H9 (cell line): Measurements from ENCODE around the gene OVCH2. TPM values are rescaled to one million over a fixed set of nuclear protein-coding genes. Genes with fewer than 3 reads are reported as not detected.
A peak's percentile ranks its signal among the peaks of the same experiment; 100 is the strongest.

Experiments
- DNase-seq: peaks from one replicate; pipeline ENCODE4 v3.0.0-alpha.2; 2017
- H2AFZ ChIP-seq: one replicate; pipeline ENCODE4 v1.6.1; 2013; ENCODE audit warnings: mild to moderate bottlenecking, low read length, control low read depth, moderate library complexity
- H2AK5ac ChIP-seq: 2 replicates; pipeline ENCODE4 v1.6.1; 2013; ENCODE audit warnings: low read length, control low read depth, mixed read lengths; ENCODE audit not compliant: insufficient read length
- H2BK120ac ChIP-seq: one replicate; pipeline ENCODE4 v1.6.1; 2013; ENCODE audit warnings: low read depth, mild to moderate bottlenecking, low read length, control low read depth, inconsistent platforms; ENCODE audit not compliant: poor library complexity, severe bottlenecking
- H2BK12ac ChIP-seq: 2 replicates; pipeline ENCODE4 v1.6.1; 2013; ENCODE audit warnings: low read length, control low read depth, mixed read lengths, low read depth; ENCODE audit not compliant: insufficient read length
- H2BK15ac ChIP-seq: 2 replicates; pipeline ENCODE4 v1.6.1; 2013; ENCODE audit warnings: low read depth, low read length, control low read depth
- H2BK20ac ChIP-seq: one replicate; pipeline ENCODE4 v1.6.1; 2013; ENCODE audit warnings: low read depth, mild to moderate bottlenecking, low read length, control low read depth, inconsistent platforms; ENCODE audit not compliant: poor library complexity, severe bottlenecking
- H2BK5ac ChIP-seq: 2 replicates; pipeline ENCODE4 v1.6.1; 2013; ENCODE audit warnings: low read length, control low read depth, mixed read lengths; ENCODE audit not compliant: insufficient read length
- H3K14ac ChIP-seq: 2 replicates; pipeline ENCODE4 v1.6.1; 2013; ENCODE audit warnings: low read length, control low read depth; ENCODE audit not compliant: insufficient read depth
- H3K18ac ChIP-seq: 2 replicates; pipeline ENCODE4 v1.6.1; 2013; ENCODE audit warnings: low read depth, mild to moderate bottlenecking, mixed read lengths, low read length, control low read depth; ENCODE audit not compliant: insufficient read length
- H3K23ac ChIP-seq: 2 replicates; pipeline ENCODE4 v1.6.1; 2013; ENCODE audit warnings: low read length, control low read depth, mixed read lengths, low read depth; ENCODE audit not compliant: insufficient read length
- H3K23me2 ChIP-seq: 2 replicates; pipeline ENCODE4 v1.6.1; 2013; ENCODE audit warnings: low read depth, mild to moderate bottlenecking, mixed read lengths, low read length, control low read depth; ENCODE audit not compliant: insufficient read length, poor library complexity, severe bottlenecking
- H3K27ac ChIP-seq: 2 replicates; pipeline ENCODE4 v1.5.1; 2013; ENCODE audit warnings: low read length, control low read depth, mixed read lengths, low read depth; ENCODE audit not compliant: insufficient read length
- H3K27me3 ChIP-seq: 2 replicates; pipeline ENCODE4 v1.6.1; 2013; ENCODE audit warnings: low read length, control low read depth, inconsistent platforms; ENCODE audit not compliant: insufficient read depth
- H3K4ac ChIP-seq: 2 replicates; pipeline ENCODE4 v1.6.1; 2013; ENCODE audit warnings: low read depth, mild to moderate bottlenecking, control low read depth, inconsistent platforms, low read length, moderate library complexity
- H3K4me1 ChIP-seq: 2 replicates; pipeline ENCODE4 v1.6.1; 2013; ENCODE audit warnings: low read length, control low read depth, inconsistent platforms; ENCODE audit not compliant: insufficient read depth
- H3K4me2 ChIP-seq: 2 replicates; pipeline ENCODE4 v1.6.1; 2013; ENCODE audit warnings: low read length, control low read depth, mixed read lengths; ENCODE audit not compliant: insufficient read length, insufficient read depth
- H3K56ac ChIP-seq: 2 replicates; pipeline ENCODE4 v1.6.1; 2013; ENCODE audit warnings: low read depth, mild to moderate bottlenecking, mixed read lengths, low read length, control low read depth; ENCODE audit not compliant: insufficient read length
- H3K79me1 ChIP-seq: 2 replicates; pipeline ENCODE4 v1.6.1; 2013; ENCODE audit warnings: low read depth, mild to moderate bottlenecking, moderate library complexity, low read length, control low read depth, inconsistent platforms; ENCODE audit not compliant: insufficient read depth, poor library complexity, severe bottlenecking
- H3K79me2 ChIP-seq: 2 replicates; pipeline ENCODE4 v1.6.1; 2013; ENCODE audit warnings: low read length, control low read depth, inconsistent platforms; ENCODE audit not compliant: insufficient read depth
- H3K9ac ChIP-seq: 2 replicates; pipeline ENCODE4 v1.6.1; 2013; ENCODE audit warnings: low read length, control low read depth, mixed read lengths; ENCODE audit not compliant: insufficient read length; ENCODE audit errors: extremely low read depth
- H3K9me3 ChIP-seq: one replicate; pipeline ENCODE4 v1.6.1; 2013; ENCODE audit warnings: low read depth, low read length, inconsistent platforms; ENCODE audit not compliant: control insufficient read depth
- H3T11ph ChIP-seq: one replicate; pipeline ENCODE4 v1.6.1; 2013; ENCODE audit warnings: mild to moderate bottlenecking, low read length, control low read depth, inconsistent platforms
- H4K20me1 ChIP-seq: one replicate; pipeline ENCODE4 v1.6.1; 2013; ENCODE audit not compliant: control insufficient read depth, insufficient read length, insufficient read depth
- H4K5ac ChIP-seq: 2 replicates; pipeline ENCODE4 v1.6.1; 2013; ENCODE audit warnings: low read depth, mild to moderate bottlenecking, mixed read lengths, low read length, control low read depth; ENCODE audit not compliant: insufficient read length
- H4K8ac ChIP-seq: replicated peaks from 2 replicates; pipeline ENCODE4 v1.6.1; 2013; ENCODE audit warnings: low read length, control low read depth, mixed read lengths, low read depth; ENCODE audit not compliant: insufficient read length
- H4K91ac ChIP-seq: 2 replicates; pipeline ENCODE4 v1.6.1; 2013; ENCODE audit warnings: low read depth, mild to moderate bottlenecking, moderate library complexity, mixed read lengths, low read length, control low read depth; ENCODE audit not compliant: insufficient read length
- H3K27ac Mint-ChIP-seq, 3 experiments: 2 replicates in 2 of 3; 3 replicates in 1 of 3; pipeline ENCODE4 v1.8.0; 2020 to 2021; ENCODE audit warnings: mixed read lengths in 3 of 3, mild to moderate bottlenecking in 1 of 3, moderate library complexity in 1 of 3
- H3K27me3 Mint-ChIP-seq: 2 replicates; pipeline ENCODE4 v1.8.0; 2021; ENCODE audit warnings: low read depth, mild to moderate bottlenecking, moderate library complexity, mixed read lengths
- H3K36me3 Mint-ChIP-seq, 3 experiments: 2 replicates in 2 of 3; 3 replicates in 1 of 3; pipeline ENCODE4 v1.8.0; 2020 to 2021; ENCODE audit warnings: low read depth in 3 of 3, mixed read lengths in 3 of 3; ENCODE audit not compliant: insufficient read depth in 1 of 3
- H3K4me1 Mint-ChIP-seq, 2 experiments: 2 replicates each; pipeline ENCODE4 v1.8.0; 2020; ENCODE audit warnings: mixed read lengths in 2 of 2
- H3K4me3 Mint-ChIP-seq, 2 experiments: 2 replicates in 1 of 2; 3 replicates in 1 of 2; pipeline ENCODE4 v1.8.0; 2020 to 2021; ENCODE audit warnings: mild to moderate bottlenecking in 2 of 2, mixed read lengths in 2 of 2, moderate library complexity in 1 of 2
- H3K9me3 Mint-ChIP-seq, 2 experiments: 2 replicates in 1 of 2; 3 replicates in 1 of 2; pipeline ENCODE4 v1.8.0; 2020; ENCODE audit warnings: mild to moderate bottlenecking in 2 of 2, mixed read lengths in 2 of 2, moderate library complexity in 1 of 2
- CTCF ChIP-seq: fragments of 200-600 bp; sonication (generic); conservative IDR thresholded peaks from 3 replicates; pipeline ENCODE4 v1.8.0; 2021; ENCODE audit warnings: antibody characterized with exemption, mild to moderate bottlenecking
- WGBS: extraction: QIAGEN DNeasy Blood & Tissue Kit; methylation state at CpG from one replicate; pipeline ENCODE4 v1.1.7; 2013; ENCODE audit warnings: missing lambda C conversion rate, low lambda C conversion rate, mixed read lengths; ENCODE audit not compliant: insufficient read length; ENCODE audit errors: extremely low coverage; 5-methylcytosine and 5-hydroxymethylcytosine counted together
- total RNA-seq: library from RNA; stranded (reverse); gene quantifications from 2 replicates; pipeline ENCODE4 v1.2.1, GENCODE V29; 2021

The OVCH2 gene
- total RNA-seq, 1 experiment from 2014 or later, result 0.46 TPM

DNA sequence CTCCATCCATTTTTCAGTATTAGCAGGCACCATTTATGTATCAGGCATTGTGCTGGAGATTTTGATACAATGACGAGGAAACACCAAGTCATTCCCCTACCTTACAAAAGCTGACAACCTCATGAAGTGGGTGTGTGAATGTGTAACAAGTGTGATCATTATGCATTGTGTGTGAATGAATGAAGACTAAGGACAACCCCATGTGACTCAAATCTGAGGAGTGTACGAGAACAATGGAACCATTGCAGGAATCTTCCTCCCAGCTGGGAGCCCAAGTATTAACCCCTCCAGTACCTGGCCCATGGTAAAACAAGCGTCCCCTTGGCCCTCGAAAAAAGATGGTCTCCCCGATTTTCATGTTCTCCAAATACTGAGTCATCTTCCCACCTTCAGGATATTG is 37.4 kb downstream of the OVCH2 start:
- Mint-ChIP-seq H3K4me3 (no peak overlapping the region), H3K9me3 (peaks cover 8 to 15% of the 10 kb centered on the region in 2 experiments), H3K4me1 (peaks cover 38 to 41% of the 10 kb centered on the region in 2 experiments), H3K27ac (peak overlapping the region in 1 of 3 experiments; percentile 57; a peak in 1 of 7 replicates), H3K27me3 (no peaks in the 10 kb centered on the region; the same call in none of the 2 replicates), H3K36me3 (peaks cover 35 to 69% (median 62%) of the 10 kb centered on the region in 3 experiments)
- Histone ChIP-seq H3K23me2 (peaks cover 4% of the 10 kb centered on the region), H3K9ac (no peak overlapping the region), H3K79me1 (no peaks in the 10 kb centered on the region), H4K5ac (no peak overlapping the region), H3K14ac (no peak overlapping the region), H2BK15ac (no peak overlapping the region), H3K56ac (no peak overlapping the region), H3K18ac (no peak overlapping the region), H2AK5ac (no peak overlapping the region), H2BK20ac (no peak overlapping the region), H3K9me3 (peaks cover 11% of the 10 kb centered on the region), H3K79me2 (no peaks in the 10 kb centered on the region), H3K4me1 (peaks cover 5% of the 10 kb centered on the region; the same call in 1 of the 2 replicates), H4K20me1 (peaks cover 1% of the 10 kb centered on the region), H3T11ph (no peak overlapping the region), H3K27ac (no peak overlapping the region), H2BK12ac (no peak overlapping the region), H4K91ac (no peak overlapping the region), H2BK5ac (no peak overlapping the region), H2AFZ (no peak overlapping the region), H3K4ac (no peak overlapping the region), H2BK120ac (no peak overlapping the region), H3K4me2 (no peak overlapping the region), H3K23ac (no peak overlapping the region), H4K8ac (no peak overlapping the region), H3K27me3 (no peaks in the 10 kb centered on the region)
- no CpG with 5 or more reads among the region's 5 CpGs for WGBS
- no peak for TF ChIP-seq CTCF
- DNase-seq, result no peak
